HG03108 (cell line): ENCODE measurements around the gene EFNA2.
A peak's percentile ranks its signal among the peaks of the same experiment; 100 is the strongest.

Experiments
- ATAC-seq: cut with Tn5 transposase; IDR thresholded peaks from one replicate; pipeline ENCODE4 v1.9.1; 2021; ENCODE audit warnings: moderate library complexity; ENCODE audit not compliant: unreplicated experiment

The EFNA2 gene

DNA sequence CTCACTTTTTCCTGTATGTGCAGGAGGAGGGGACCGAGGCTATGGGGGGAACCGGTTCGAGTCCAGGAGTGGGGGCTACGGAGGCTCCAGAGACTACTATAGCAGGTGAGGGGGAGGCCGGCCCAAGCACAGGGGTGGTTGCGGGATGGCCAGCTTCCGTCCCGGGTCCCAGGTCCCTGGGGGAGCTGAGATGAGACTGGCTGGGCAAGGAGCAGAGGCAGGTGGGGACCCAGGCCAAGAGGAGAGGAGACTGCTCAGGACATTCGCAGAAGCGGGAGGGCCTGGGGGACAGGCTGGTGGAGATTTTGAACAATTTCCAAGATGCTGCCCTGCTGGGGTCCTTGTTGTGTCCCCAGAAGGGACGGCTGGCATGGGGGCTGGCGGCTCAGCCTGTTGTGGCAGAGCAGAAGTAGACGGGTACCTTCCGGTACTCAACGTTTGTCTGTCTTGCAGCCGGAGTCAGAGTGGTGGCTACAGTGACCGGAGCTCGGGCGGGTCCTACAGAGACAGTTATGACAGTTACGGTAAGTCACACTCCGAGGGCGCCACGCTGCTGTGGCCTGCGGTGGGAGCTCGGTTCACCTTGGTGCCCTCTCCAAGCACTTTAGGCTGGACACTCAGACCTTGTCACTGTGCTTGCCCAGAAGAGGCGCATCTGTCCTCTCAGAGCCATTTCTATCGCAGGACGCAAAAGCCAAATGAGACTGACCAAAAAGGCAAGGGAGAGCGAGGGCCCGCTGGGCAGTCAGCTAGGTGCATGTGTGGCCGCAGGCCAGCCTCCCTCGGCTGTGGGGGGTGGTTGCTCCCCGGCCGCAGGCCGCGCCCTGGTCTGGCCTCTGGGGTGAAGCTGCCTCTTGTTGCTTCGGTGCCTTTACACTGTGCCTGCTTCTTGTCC is 13.9 kb upstream of the EFNA2 start:
- ATAC-seq: no peak

DNA sequence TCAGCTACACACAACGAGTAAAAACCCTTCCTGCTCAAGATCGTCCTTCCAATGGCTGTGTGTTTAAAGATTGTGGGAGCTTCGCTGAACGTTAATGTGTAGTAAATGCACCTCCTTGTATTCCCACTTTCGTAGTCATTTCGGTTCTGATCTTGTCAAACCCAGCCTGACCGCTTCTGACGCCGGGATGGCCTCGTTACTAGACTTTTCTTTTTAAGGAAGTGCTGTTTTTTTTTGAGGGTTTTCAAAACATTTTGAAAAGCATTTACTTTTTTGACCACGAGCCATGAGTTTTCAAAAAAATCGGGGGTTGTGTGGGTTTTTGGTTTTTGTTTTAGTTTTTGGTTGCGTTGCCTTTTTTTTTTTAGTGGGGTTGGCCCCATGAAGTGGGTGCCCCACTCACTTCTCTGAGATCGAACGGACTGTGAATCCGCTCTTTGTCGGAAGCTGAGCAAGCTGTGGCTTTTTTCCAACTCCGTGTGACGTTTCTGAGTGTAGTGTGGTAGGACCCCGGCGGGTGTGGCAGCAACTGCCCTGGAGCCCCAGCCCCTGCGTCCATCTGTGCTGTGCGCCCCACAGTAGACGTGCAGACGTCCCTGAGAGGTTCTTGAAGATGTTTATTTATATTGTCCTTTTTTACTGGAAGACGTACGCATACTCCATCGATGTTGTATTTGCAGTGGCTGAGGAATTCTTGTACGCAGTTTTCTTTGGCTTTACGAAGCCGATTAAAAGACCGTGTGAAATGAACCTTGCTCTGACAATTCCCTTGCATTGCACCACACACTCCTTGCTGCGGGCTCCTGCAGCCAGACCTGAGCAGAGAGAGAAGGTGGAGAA is 13.0 kb upstream of the EFNA2 start:
- ATAC-seq: no peak

DNA sequence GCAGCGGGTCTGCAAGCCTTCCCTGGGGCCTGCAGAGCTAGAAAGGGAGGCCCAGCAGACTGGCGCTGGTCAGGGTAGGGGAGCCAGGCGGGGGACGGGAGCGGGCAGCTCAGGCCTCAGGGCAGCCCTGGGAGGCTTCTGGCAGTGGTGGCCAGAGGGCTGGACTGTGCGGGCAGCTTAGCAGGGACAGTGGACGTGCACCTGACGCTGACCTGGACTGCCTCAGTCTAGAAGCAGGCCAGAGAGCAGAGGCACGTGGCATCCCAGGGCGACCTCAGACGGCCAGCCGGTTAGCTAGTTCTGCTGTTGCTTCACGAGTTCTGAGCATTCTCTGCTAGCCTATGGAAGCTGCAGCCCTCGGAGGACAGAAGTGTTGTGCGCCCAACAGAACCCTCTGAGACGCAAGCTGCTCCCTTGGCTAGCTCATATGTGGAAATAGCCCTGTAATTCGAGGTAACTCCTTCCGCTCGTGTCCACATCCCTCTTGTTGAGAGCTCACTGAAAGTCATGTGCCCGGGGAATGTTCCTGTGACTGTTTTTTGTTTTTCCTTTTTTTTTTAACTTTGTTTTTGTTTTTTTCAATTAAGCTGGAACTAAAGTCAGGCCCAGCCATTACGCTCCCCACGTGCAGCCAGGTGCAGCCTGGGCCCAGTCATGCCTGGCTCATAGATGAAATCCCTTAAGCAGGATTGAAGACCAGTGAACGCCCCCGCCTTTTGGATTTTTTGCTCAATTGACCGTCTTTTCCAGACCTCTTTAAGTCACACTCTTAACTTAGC is 12.2 kb upstream of the EFNA2 start:
- no peak for ATAC-seq

DNA sequence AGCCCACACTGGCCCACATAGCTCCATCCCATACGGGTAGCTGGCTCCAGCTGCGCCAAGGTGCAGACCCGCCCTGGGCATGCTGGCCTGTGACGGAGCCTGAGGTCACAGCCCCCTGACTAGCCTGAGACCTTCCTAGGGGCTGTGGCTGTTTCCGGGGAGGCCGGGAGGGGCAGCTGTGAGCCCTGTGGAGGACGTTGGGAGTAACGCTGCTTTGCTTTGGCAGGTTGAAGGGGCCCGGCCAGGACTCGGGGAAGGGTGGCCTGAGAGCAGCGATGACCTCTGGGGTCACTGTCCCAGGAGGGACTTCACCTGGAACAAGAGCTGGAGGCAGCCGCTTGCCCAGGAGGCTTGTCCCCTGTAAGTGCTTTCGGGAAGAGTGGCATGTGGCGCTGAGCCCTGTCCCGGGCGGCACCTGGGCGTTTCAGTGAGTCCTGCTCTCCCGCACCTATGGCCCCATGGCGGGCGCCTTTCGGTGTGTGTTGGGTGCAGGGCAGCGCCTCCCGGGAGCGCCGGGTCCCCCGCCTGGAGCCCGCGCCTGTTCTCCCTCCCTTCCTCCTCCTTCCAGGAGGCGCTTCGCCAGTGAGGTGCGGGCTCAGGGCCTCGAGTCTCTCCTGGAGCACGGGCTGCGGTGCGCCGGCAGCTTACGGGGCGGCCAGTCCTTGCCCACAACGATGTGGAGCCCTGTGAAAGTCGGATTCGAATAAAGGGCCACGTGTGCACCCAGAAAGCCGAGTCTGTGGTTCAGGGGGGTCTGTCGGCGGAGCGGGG is 11.4 kb upstream of the EFNA2 start:
- no peak for ATAC-seq

DNA sequence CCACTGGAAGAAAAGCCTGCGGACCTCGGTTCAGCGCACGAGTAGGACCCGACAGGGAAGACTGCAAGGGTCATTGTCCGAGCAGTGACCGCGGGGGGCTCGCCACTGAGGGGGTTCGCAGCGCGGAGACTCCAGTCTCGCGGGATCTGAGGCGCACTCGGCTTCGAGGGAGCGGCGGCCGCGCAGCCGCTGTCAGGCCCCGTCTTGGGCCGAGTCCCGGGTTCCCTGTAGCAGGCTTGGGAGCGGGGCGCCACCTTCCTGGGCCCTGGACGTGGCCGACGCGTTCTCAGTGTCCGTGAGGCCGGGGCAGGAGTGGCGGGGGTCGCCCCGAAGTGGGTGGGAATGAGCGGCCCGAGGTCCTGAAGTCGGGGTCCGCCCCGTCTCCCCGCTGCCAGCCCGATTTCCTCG is 10.8 kb upstream of the EFNA2 start:
- no peak for ATAC-seq

DNA sequence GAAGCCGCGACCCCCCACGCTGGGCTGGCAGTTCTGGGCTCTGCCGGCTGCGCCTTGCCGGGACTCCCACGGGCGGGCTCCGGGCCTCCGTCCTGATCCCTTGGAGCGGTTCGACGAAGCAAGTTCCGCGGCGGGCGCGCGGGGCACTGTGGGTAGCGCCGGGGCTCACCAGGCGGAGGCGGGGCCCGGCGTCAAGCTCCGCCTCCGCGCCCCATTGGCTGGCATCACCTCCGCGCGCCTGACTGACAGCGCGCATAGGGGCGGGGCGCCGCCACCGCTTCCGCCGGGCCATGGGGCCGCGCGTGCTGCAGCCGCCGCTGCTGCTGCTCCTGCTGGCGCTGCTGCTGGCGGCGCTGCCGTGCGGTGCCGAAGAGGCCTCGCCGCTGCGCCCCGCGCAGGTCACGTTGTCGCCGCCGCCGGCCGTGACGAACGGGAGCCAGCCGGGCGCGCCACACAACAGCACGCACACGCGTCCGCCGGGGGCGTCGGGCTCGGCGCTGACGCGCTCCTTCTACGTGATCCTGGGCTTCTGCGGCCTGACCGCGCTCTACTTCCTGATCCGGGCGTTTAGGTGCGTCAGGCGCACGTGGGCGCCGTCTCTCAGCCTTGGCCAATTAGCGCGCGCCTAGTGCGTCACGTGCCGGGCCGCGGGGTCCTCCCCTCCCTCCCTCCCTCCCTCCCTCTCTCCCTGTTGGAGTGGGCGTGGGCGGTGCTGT is 10.3 kb upstream of the EFNA2 start, which contains the start of gene FAM174C:
Gene FAM174C (plus strand): TSS at position 271 of the 716 bp plus-strand sequence. CDS start 20 bp downstream, at position 291.
- ATAC-seq: peak; percentile 67

DNA sequence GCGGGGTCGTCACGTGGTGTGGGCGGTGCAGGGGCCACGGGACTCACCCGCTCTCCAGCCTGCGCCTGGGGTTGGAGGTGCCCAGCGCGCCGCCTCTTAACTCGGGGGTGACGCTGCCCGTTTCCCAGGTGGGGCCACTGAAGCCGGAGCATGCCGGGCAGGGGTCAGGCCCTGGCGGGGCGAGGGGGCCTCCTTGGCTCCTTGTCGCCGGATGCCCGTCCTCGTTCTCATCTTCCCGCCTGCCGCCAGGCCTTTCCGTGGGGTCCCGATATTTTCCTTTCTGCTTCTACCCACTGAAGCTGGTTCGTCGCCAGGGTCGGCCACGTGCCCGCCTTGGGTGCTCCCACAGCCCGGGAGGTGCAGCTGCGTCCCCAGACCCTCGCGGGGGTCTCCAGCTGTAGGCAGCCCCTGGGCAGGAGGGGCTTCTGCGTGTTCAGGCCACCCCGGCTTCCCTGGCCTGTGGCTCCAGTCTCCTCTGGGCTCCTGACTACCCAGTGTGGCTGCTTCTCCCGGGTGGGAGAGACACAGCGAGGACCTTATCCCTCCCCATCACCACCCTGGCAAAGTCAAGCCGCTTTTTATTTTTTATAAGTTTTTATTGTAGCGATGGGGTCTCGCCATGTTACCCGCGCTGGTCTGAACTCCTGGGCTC is 9.6 kb upstream of the EFNA2 start:
- ATAC-seq: no peak

DNA sequence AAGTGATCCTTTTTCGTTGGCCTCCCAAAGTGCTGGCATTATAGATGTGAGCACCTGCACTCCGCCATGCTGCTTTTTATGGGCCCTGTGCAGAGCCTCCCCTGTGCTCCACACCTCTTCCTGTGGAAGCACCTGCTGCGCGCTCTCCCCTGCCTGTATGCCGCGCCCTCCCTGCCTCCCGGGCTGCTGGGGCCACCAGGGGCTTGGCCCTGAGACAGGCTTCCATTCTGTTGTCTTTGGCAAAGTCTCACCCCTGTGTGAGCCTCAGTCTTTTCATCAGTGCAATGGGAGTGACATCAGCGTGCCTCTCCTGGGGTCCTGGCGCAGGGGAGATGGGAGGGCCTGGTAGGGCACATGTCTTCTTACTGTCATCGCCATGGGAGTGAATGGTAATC is 9.0 kb upstream of the EFNA2 start:
- no peak for ATAC-seq

DNA sequence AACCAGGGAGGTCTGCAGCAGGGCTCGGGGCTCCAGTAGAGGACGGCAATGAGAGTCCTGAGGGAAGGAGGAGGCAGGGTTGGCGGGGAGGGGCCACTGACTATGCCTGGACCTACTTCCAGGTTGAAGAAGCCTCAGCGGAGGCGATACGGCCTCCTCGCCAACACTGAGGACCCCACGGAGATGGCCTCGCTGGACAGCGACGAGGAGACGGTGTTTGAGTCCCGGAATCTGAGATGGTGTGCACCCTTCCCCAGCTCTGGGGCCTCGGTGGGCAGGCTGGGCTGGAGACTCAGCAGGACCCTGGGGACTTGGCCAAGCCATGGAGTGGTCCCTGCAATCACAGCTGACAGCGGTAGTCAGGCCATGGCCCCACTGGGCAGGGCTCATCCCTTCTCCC is 8.6 kb upstream of the EFNA2 start:
- ATAC-seq: no peak

DNA sequence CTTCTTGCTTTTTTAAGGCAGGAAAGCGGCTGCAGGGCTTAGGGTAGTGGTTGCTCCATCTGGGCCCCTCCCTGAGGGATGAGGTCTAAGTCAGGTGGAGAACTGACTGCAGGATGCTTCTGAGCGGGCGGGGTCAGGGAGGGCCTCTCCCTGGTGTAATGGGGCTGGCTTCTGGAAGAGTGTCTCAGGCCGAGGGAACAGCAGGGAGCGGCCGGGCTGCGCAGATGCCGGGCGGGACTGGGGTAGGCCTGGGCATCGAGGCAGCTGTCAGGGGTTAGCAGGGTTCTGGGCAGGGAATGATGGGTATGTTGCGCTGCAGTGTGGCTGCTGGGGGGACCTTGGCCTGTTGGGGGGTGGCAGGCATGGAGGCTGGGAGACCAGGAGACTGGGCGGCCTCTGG is 7.6 kb upstream of the EFNA2 start:
- no peak for ATAC-seq

DNA sequence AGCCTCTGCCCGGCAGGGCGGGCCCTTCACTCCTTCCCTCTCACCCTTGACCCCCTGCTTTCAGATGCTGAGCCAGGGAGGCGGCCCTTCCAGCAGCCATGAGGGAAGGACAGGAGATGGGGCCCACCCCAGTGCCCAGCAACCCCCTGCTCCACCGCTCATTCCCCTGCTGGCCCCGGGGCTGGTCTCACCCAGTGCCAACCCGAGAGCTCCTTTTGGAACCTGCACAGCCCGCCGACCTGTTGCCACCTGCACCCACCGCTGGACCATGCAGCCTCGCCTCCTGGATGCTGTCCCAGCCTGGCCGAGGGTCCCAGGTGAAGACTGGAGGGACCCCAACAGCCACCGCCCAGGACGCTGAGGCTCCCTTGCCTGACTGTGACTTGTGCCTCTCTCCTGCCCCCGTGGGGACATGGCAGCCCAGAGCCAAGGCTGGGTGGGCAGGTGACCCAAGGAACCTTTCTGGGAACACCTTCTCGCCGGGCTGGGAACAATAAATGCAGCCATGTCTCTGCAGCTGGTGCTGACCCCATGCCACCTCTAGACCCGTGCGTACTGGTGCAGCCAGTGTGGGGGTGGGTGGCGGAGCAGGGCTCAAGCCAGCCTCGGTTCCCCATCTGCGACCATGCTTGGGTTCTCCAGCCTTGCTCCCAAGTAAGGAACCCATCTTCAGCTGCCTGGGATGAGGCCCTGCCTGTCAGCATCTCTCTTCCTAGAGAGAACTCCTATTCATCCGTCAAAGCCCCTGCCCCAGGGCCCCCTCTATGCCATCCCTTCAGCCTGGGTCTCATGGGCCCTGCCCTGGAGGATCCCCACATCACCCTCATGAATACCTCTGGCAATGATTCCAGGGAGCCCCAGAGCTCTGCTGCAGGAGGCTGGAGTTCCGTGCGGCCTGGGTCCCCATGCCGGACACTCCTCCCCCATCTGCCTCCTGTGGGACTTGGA is 6.7 kb upstream of the EFNA2 start:
- ATAC-seq: no peak

DNA sequence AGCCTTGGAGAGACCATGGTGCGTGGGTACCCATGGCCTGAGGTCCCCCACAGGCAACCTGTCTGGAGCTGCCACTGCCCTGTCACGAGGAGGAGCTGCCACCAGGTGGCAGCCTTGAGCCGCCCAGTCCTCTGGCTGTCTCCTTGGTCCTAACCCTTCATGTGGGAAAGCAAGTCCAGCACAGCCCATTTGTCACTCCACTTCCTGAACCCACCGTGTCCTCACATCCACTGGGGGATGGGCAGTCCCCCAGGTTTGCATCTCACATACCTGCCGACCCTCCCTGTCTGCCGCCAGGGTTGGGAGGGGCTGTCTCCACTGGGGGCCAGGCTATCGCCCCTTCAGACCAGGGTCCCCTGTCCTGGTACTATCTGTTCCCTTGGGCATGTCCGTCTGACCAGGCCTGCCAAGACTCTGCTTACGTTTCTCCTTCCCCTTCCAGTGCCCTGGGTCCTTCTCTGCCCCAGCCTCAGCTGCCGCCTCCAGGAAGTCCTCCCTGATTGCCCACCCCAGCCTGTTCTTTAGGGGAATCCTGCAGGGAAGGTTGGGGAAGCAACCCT is 5.8 kb upstream of the EFNA2 start:
- no peak for ATAC-seq

DNA sequence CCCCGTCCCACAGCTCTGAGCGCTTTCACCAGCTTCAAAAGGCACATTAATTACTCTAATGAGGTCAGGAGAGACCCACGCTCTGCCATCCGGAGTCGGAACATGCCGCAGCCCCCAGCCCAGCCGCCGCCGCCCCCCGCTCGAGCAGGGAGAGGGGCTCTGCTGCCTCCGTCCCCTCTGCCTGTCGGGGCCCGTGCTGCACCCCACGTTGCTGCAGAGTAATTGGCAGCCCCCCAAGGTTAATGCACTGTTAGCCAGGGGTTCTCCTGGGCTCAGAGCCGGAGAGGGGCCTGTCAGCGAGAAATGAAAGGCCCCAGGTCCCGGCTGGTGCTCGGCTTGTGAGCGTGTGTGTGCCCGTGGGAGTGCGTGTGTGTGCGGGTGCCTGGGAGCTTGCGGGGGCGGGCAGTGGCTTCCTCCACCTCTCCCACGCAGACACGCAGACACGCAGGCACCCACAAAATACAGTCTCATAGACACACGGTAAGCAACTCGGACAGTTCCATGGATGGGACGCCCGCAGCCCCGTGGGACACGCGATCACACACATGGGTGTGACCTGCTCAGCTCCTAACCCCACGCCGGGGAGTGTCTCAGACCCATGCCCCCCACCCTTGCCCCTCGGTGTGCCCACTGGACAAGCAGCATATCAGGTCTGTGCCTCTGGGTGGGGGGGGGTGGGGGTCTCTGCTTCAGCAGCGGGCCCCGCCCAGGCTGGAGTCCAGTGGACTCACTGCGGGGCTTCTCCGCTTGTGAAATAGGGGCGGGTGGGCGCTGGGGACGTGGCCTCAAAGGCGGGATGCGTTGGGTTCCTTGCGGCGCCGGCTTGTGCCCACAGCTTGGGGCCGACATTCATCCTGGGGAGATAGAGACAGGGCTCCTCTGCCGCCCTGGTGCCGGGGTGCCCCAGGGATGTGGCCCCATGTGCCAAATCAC is 4.8 kb upstream of the EFNA2 start:
- no peak for ATAC-seq

DNA sequence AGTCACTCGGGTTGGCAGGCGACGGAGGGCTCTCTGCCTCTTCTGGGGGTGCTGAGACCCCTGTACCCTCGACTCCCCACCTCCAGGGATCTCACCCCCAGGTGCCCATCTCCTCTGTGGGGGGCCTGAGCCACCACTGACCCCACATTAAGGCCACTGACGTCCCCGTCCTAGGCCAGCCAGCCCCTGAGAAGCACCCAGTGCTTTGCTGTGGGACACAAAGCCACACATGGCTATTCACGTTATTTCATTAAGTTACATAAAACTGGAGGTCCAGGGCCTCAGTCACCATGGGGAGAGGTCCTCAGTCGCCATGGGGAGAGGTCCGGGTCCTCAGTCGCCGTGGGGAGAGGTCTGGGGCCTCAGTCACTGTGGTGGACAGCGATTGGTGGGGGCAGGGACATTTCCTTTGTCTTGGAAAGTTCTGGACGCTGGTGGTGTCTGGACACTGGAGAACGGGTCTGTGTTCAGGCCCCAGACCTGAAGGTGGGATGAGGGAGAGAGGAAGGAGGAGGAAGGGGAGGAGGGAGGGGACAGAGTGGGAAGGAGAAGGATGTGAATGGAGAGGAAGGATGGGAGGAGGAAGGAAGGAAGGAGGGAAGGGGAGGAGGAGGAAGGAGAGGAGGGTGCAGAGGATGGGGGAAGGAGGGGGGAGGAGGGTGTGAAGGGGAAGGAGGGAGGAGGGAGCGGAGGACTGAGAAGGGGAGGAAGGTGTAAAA is 3.9 kb upstream of the EFNA2 start:
- ATAC-seq: no peak

DNA sequence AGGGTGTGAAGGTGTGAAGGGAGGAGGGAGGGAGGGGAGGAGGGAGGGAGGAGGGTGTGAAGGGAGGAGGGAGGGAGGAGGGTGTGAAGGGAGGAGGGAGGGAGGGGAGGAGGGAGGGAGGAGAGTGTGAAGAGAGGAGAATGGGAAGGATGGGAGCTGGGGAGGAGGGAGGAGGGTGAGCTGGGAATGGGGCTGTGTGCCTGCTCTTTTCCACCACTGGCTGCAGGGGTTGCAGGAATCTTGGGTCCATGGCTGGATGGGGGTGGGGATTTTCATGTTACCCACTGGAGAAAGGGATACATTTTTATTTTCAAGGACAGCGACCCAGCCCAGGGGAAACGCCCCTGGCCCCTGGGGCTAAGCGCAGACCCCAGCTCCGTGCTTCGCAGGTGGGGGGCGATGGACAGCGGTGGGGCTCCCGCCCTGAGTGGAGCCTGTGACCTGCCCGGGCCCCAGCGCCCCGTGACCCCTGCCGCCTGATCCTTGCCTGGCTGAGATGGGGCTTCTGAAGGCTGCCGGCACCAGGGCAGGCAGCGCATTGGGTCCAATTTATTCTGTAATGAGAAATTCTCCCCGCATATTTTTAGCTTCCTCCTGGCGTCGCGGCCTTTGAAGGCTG is 3.0 kb upstream of the EFNA2 start:
- ATAC-seq: no peak
